Measurements from ENCODE around the gene OSBPL2. TPM values are rescaled to one million over a fixed set of nuclear protein-coding genes. Genes with fewer than 3 reads are reported as not detected.

The OSBPL2 gene
- total RNA-seq, 1 experiment from 2014 or later = 36.9 TPM

- H3K4me2 ChIP-seq (ENCODE audit: low read length) = no peak overlapping the region
- no peak overlapping the region for H3K27ac ChIP-seq (ENCODE audit: low read depth, low read length)
- CTCF ChIA-PET = no interaction called here
- H3K9me2 ChIP-seq (ENCODE audit: insufficient read depth) = no peaks in the 10 kb centered on the region
- H2AFZ ChIP-seq (ENCODE audit: low read depth, low read length, poor library complexity, severe bottlenecking) = no peak overlapping the region
- no TSS peak for BruUV-seq (replicated peaks)
- no peak for ATAC-seq
- no peaks in the 10 kb centered on the region for H3K27me3 ChIP-seq (ENCODE audit: insufficient read depth, low read length)
- H3K36me3 ChIP-seq (ENCODE audit: control insufficient read depth in 1 of 2, insufficient read depth in 2 of 2, low read length in 2 of 2) = peaks cover 29 to 33% of the 10 kb centered on the region in 2 experiments; a peak in 3 of 4 replicates
- no peak for DNase-seq (ENCODE audit: low read depth, low spot score)
- no peaks in the 10 kb centered on the region for H4K20me1 ChIP-seq (ENCODE audit: insufficient read depth)
- no peaks in the 10 kb centered on the region for H3K4me1 ChIP-seq (ENCODE audit: control insufficient read depth in 1 of 2, insufficient read depth in 2 of 2, low read length in 2 of 2)
- POLR2A ChIA-PET = interaction anchor here (0.6 kb wide), 1 partner anchor 307 kb away, joined by 6 read pairs; no protein-coding TSS in a partner anchor
- intact Hi-C loops (cut with micrococcal nuclease) = no loop called here
- no peak overlapping the region for H3K9ac ChIP-seq (ENCODE audit: low read length)
- RAD21 ChIA-PET (ENCODE audit: low non-redundant PET in 1 of 2, low total read pairs in 2 of 2, uncharacterized antibody in 2 of 2, unreplicated experiment in 2 of 2) = no interaction called here
- no peaks in the 10 kb centered on the region for H3K9me3 ChIP-seq (ENCODE audit: control insufficient read depth in 1 of 2, insufficient read depth in 1 of 2, low read depth in 1 of 2, low read length in 2 of 2)
- peaks cover 14% of the 10 kb centered on the region for H3K79me2 ChIP-seq (ENCODE audit: insufficient read depth, low read length)
- no peak for TF ChIP-seq SRF (IDR thresholded peaks at IDR 0.05; ENCODE audit: low read depth)
- no peak for TF ChIP-seq ZFX (IDR thresholded peaks at IDR 0.05)
- no peak for TF ChIP-seq EZH2phosphoT487 (IDR thresholded peaks at IDR 0.05; ENCODE audit: borderline replicate concordance)
- TF ChIP-seq JUND (IDR thresholded peaks at IDR 0.05) = no peak
- TF ChIP-seq ZBTB33 (IDR thresholded peaks at IDR 0.05; ENCODE audit: extremely low read depth, insufficient replicate concordance, low read length) = no peak
- TF ChIP-seq ELF1 (IDR thresholded peaks at IDR 0.05; ENCODE audit: borderline replicate concordance, low read depth) = no peak
- no peak for TF ChIP-seq ZNF274 (IDR thresholded peaks at IDR 0.05; ENCODE audit: low read depth, low read length)
- TF ChIP-seq POLR2AphosphoS5 (IDR thresholded peaks at IDR 0.05; ENCODE audit: low read depth, low read length) = no peak
- no peak for TF ChIP-seq TCF7L2 (IDR thresholded peaks at IDR 0.05; ENCODE audit: borderline replicate concordance, extremely low read depth, insufficient read depth, insufficient read length)
- no peak for TF ChIP-seq SP1 (IDR thresholded peaks at IDR 0.05; ENCODE audit: low read depth)
- TF ChIP-seq POLR2A (IDR thresholded peaks at IDR 0.05; ENCODE audit: borderline replicate concordance, extremely low read depth, insufficient read depth, insufficient read length) = no peak
- no peak for TF ChIP-seq MAX (IDR thresholded peaks at IDR 0.05)
- no peak for TF ChIP-seq FOSL1 (IDR thresholded peaks at IDR 0.05; ENCODE audit: low read depth)
- TF ChIP-seq CEBPB (IDR thresholded peaks at IDR 0.05; ENCODE audit: low read depth) = no peak
- no peak for TF ChIP-seq CBX3 (IDR thresholded peaks at IDR 0.05; ENCODE audit: low read depth)
- no peak overlapping the region for H3K4me3 ChIP-seq (replicated peaks in 1 of 2; ENCODE audit: low read depth in 1 of 2, low read length in 2 of 2)
Observed at GRCh38 chr20:62198496-62198895, 39.8 kb upstream of the OSBPL2 start.

Data from HCT116 (cell line).